HCT116 (cell line): ENCODE data around the gene CTBS. TPM values are rescaled to one million over a fixed set of nuclear protein-coding genes. Genes with fewer than 3 reads are reported as not detected.

Experiments used
- ATAC-seq: fragments of 200-7000 bp; cut with Tn5 transposase; 2 replicates; pipeline ENCODE4 v1.9.1; 2020; ENCODE audit warnings: mild to moderate bottlenecking, moderate library complexity
- BruUV-seq: library from RNA; stranded (reverse); fragments of 400-500 nt; replicated peaks from 2 replicates; lab custom pipeline; 2021; lab: Mats Ljungman, UMichigan
- CTCF ChIA-PET: fragments of 300-600 bp; sonication (Branson Sonifier 250); formaldehyde crosslinking; loops from one replicate; lab custom pipeline; 2021; ENCODE audit warnings: antibody characterized with exemption; lab: Charles Lee
- POLR2A ChIA-PET: fragments of 300-600, 350-600 bp; sonication (Branson Sonifier 250); formaldehyde crosslinking; loops from one replicate; lab custom pipeline; 2021; ENCODE audit warnings: antibody characterized with exemption; lab: Charles Lee
- RAD21 ChIA-PET, 2 experiments: fragments of 300-600 bp; sonication (Branson Sonifier 250); formaldehyde crosslinking; loops; one replicate each; lab custom pipeline; 2023; ENCODE audit warnings: low total read pairs in 2 of 2; ENCODE audit not compliant: uncharacterized antibody in 2 of 2, unreplicated experiment in 2 of 2, low non-redundant PET in 1 of 2; lab: Charles Lee
- DNase-seq: peaks from one replicate; pipeline ENCODE4 v3.0.0-alpha.2; 2010; ENCODE audit warnings: low read depth, low spot score
- H2AFZ ChIP-seq: fragments of 200-600 bp; shearing (Covaris generic), sonication (generic); 2 replicates; pipeline ENCODE4 v1.6.1; 2017; ENCODE audit warnings: low read depth, mixed run types, mixed read lengths, antibody characterized with exemption, low read length; ENCODE audit not compliant: poor library complexity, severe bottlenecking
- H3K27ac ChIP-seq: 2 replicates; pipeline ENCODE4 v1.5.1; 2012; ENCODE audit warnings: low read depth, low read length
- H3K27me3 ChIP-seq: fragments of 200-600 bp; sonication (generic); 2 replicates; pipeline ENCODE4 v1.6.1; 2016; ENCODE audit warnings: mixed run types, low read length, mixed read lengths; ENCODE audit not compliant: insufficient read depth
- H3K36me3 ChIP-seq, 2 experiments: fragments of 200-500 bp in 1 of 2; fragments of 200-600 bp in 1 of 2; sonication (Bioruptor generic) in 1 of 2; sonication (generic) in 1 of 2; 2 replicates each; pipeline versions ENCODE4 v1.5.1 to v1.6.1; 2014 to 2016; ENCODE audit warnings: low read length in 2 of 2, inconsistent platforms in 1 of 2, mixed read lengths in 1 of 2, mixed run types in 1 of 2; ENCODE audit not compliant: insufficient read depth in 2 of 2, control insufficient read depth in 1 of 2
- H3K4me1 ChIP-seq, 2 experiments: fragments of 200-600 bp in 1 of 2; sonication (generic) in 1 of 2; 2 replicates each; pipeline versions ENCODE4 v1.5.1 to v1.6.1; 2012 to 2017; ENCODE audit warnings: low read length in 2 of 2, inconsistent platforms in 1 of 2, mild to moderate bottlenecking in 1 of 2, mixed read lengths in 1 of 2, mixed run types in 1 of 2, moderate library complexity in 1 of 2; ENCODE audit not compliant: insufficient read depth in 2 of 2, control insufficient read depth in 1 of 2
- H3K4me2 ChIP-seq: fragments of 200-600 bp; sonication (generic); 2 replicates; pipeline ENCODE4 v1.6.1; 2017; ENCODE audit warnings: mixed run types, low read length, mixed read lengths
- H3K4me3 ChIP-seq, 2 experiments: fragments of 200-600 bp in 1 of 2; sonication (generic) in 1 of 2; replicated peaks in 1 of 2; 2 replicates each; pipeline ENCODE4 v1.5.1; 2011 to 2016; ENCODE audit warnings: low read length in 2 of 2, control low read depth in 1 of 2, low read depth in 1 of 2, mild to moderate bottlenecking in 1 of 2, mixed read lengths in 1 of 2, mixed run types in 1 of 2
- H3K79me2 ChIP-seq: fragments of 200-600 bp; sonication (generic); 2 replicates; pipeline ENCODE4 v1.6.1; 2017; ENCODE audit warnings: mild to moderate bottlenecking, mixed run types, low read length, moderate library complexity, mixed read lengths; ENCODE audit not compliant: insufficient read depth
- H3K9ac ChIP-seq: fragments of 200-600 bp; sonication (generic); 2 replicates; pipeline ENCODE4 v1.6.1; 2016; ENCODE audit warnings: low read length, mixed read lengths
- H3K9me2 ChIP-seq: fragments of 200-600 bp; sonication (generic), shearing (Covaris generic); 2 replicates; pipeline ENCODE4 v1.6.1; 2017; ENCODE audit warnings: mixed run types, mild to moderate bottlenecking, moderate library complexity; ENCODE audit not compliant: insufficient read depth
- H3K9me3 ChIP-seq, 2 experiments: fragments of 200-500 bp in 1 of 2; fragments of 200-600 bp in 1 of 2; sonication (Bioruptor generic) in 1 of 2; sonication (generic) in 1 of 2; 2 replicates each; pipeline ENCODE4 v1.6.1; 2014 to 2017; ENCODE audit warnings: low read length in 2 of 2, mixed read lengths in 2 of 2, inconsistent platforms in 1 of 2, low read depth in 1 of 2, mild to moderate bottlenecking in 1 of 2, mixed run types in 1 of 2, moderate library complexity in 1 of 2; ENCODE audit not compliant: control insufficient read depth in 1 of 2, insufficient read depth in 1 of 2
- H4K20me1 ChIP-seq: fragments of 200-600 bp; sonication (generic), shearing (Covaris generic); 2 replicates; pipeline ENCODE4 v1.6.1; 2017; ENCODE audit warnings: mixed run types, mild to moderate bottlenecking, moderate library complexity; ENCODE audit not compliant: insufficient read depth
- ATF3 ChIP-seq: IDR thresholded peaks from 2 replicates; pipeline ENCODE4 v1.6.1; 2012
- POLR2AphosphoS5 ChIP-seq: IDR thresholded peaks from 2 replicates; pipeline ENCODE4 v1.6.1; 2011; ENCODE audit warnings: mild to moderate bottlenecking, low read depth, low read length, moderate library complexity
- SIN3A ChIP-seq: IDR thresholded peaks from 2 replicates; pipeline ENCODE4 v1.6.1; 2012; ENCODE audit warnings: low read depth
- SP1 ChIP-seq: IDR thresholded peaks from 2 replicates; pipeline ENCODE4 v1.6.1; 2012; ENCODE audit warnings: low read depth
- ZFX ChIP-seq: fragments of 450-650 bp; IDR thresholded peaks from 2 replicates; pipeline ENCODE4 v1.6.1; 2017
- ZNF274 ChIP-seq: fragments of 200-500 bp; sonication (Bioruptor generic); IDR thresholded peaks from 2 replicates; pipeline ENCODE4 v1.6.1; 2014; ENCODE audit warnings: mild to moderate bottlenecking, low read depth, low read length, inconsistent platforms
- intact Hi-C: fragments of 100-400 bp; cut with micrococcal nuclease; formaldehyde crosslinking; loops from 2 replicates; pipeline ENCODE4 v1.10.0; 2022
- total RNA-seq: library from RNA; stranded (reverse); gene quantifications from one replicate; pipeline ENCODE4 v1.2.1, GENCODE V29; 2021; ENCODE audit not compliant: unreplicated experiment

Gene CTBS
- total RNA-seq, 1 experiment from 2014 or later: 19.5 TPM

GRCh38 chr1:84505493-84506001, 68.7 kb downstream of the CTBS start:
- Histone ChIP-seq H3K9me3 (peaks cover 0 to 9% of the 10 kb centered on the region in 2 experiments; a peak in 2 of 4 replicates), H3K9me2 (no peaks in the 10 kb centered on the region), H3K36me3 (peaks cover 5 to 10% of the 10 kb centered on the region in 2 experiments; a peak in 3 of 4 replicates), H3K27me3 (no peaks in the 10 kb centered on the region), H3K4me1 (peaks cover 21 to 41% of the 10 kb centered on the region in 2 experiments), H4K20me1 (0 out of 2 replicates have a peak, but pooled peaks cover 8% of the 10 kb centered on the region), H3K9ac (peak overlapping the region; percentile 86), H3K27ac (peak overlapping the region; percentile 83), H2AFZ (no peak overlapping the region), H3K4me2 (peak overlapping the region; percentile 82), H3K79me2 (peaks cover 65% of the 10 kb centered on the region), H3K4me3 (peak overlapping the region; percentile 83 to 85)
- POLR2A ChIA-PET: interaction anchor here (0.7 to 2.3 kb wide), 10 partner anchors 8 to 364 kb away, joined by 3 to 12 read pairs (median 5); partner anchors contain the start of genes CTBS and PRKACB
- peak; percentile 56 for ATAC-seq
- RAD21 ChIA-PET: interaction anchor here in 1 of 2 experiments (1.1 kb wide), 1 partner anchor 98 kb away, joined by 3 read pairs; no protein-coding TSS in a partner anchor
- no peak for DNase-seq
- TF ChIP-seq ZNF274 (no peak), ZFX (peak; percentile 74), POLR2AphosphoS5 (0 out of 2 replicates have a peak, but pooled peaks have one; percentile 2), SIN3A (peak; percentile 49; the same call in 1 of the 2 replicates)
- CTCF ChIA-PET: interaction anchor here (1.0 to 1.4 kb wide), 3 partner anchors 253 to 365 kb away, joined by 3 to 5 read pairs (median 4); partner anchors contain the start of gene PRKACB
- intact Hi-C loops: loop anchor here (2.0 to 10.0 kb wide), 4 partner anchors 69 to 363 kb away; partner anchors contain the start of genes CTBS and PRKACB
- BruUV-seq: no TSS peak

- CTCF ChIA-PET: interaction anchor here (1.0 to 1.5 kb wide), 3 partner anchors 62 to 254 kb away, joined by 3 to 4 read pairs (median 4); no protein-coding TSS in a partner anchor
Observed at GRCh38 chr1:84504580-84505492, 69.4 kb downstream of the CTBS start.

More at GRCh38 chr1:84504580-84505492, 69.4 kb downstream of the CTBS start:
- ATAC-seq: no peak
- no peaks in the 10 kb centered on the region for H3K27me3 ChIP-seq
- H3K79me2 ChIP-seq: peaks cover 72% of the 10 kb centered on the region
- H3K9me2 ChIP-seq: no peaks in the 10 kb centered on the region
- H4K20me1 ChIP-seq: peaks cover 8% of the 10 kb centered on the region; the same call in 1 of the 2 replicates
- TSS peak; percentile 40 for BruUV-seq
- RAD21 ChIA-PET: no interaction called here
- peaks cover 0 to 9% of the 10 kb centered on the region in 2 experiments; a peak in 2 of 4 replicates for H3K9me3 ChIP-seq
- peak overlapping the region; percentile 86 for H3K9ac ChIP-seq
- POLR2A ChIA-PET: no interaction called here
- peak overlapping the region; percentile 82 for H3K4me2 ChIP-seq
- H3K27ac ChIP-seq: peak overlapping the region; percentile 83
- no peak for TF ChIP-seq ATF3
- TF ChIP-seq SP1: peak; percentile 15; the same call in 1 of the 2 replicates
- peaks cover 21 to 41% of the 10 kb centered on the region in 2 experiments for H3K4me1 ChIP-seq
- intact Hi-C loops: loop anchor here (5.0 to 10.0 kb wide), 3 partner anchors 100 to 363 kb away; partner anchors contain the start of gene PRKACB
- H2AFZ ChIP-seq: no peak overlapping the region
- H3K4me3 ChIP-seq: peak overlapping the region; percentile 83 to 85
- H3K36me3 ChIP-seq: peaks cover 11 to 16% of the 10 kb centered on the region in 2 experiments; a peak in 3 of 4 replicates
- no peak for DNase-seq
